Measurements from ENCODE around the gene ANO1.

DNA sequence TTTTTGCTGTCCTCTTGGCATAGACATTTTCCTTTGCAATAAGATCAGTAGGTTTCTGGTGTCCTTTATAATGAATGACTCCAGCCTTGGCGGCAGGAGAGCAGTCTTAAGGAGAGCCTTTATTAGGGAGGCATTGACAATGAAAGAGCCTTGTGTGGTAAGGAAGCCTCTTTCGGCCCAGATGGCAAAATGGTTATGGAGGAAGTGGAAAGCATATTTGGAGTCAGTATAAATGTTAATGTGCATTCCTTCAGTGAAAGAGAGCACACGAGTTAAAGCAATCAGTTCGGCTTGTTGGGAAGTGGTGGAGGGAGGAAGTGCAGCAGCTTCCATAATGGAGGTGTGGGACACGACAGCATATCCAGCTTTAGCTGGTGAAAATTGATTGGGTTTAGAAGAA is 18.1 kb upstream of the ANO1 start:
- TF ChIP-seq JUND (IDR thresholded peaks at IDR 0.05) (no peak), REST (IDR thresholded peaks at IDR 0.05; ENCODE audit: low read depth, low read length) (no peak), EP300 (IDR thresholded peaks at IDR 0.05; ENCODE audit: borderline replicate concordance in 1 of 2, low read depth in 1 of 2, low read length in 1 of 2) (no peak), SMC3 (IDR thresholded peaks at IDR 0.05; ENCODE audit: low read depth, low read length) (no peak), GABPA (IDR thresholded peaks at IDR 0.05; ENCODE audit: low read depth) (no peak), FOXJ3 (CRISPR knock-in tag; IDR thresholded peaks at IDR 0.05) (no peak), POLR2AphosphoS5 (IDR thresholded peaks at IDR 0.05; ENCODE audit: low read depth, low read length) (no peak), RAD21 (IDR thresholded peaks at IDR 0.05; ENCODE audit: low read length) (no peak), TAF1 (IDR thresholded peaks at IDR 0.05; ENCODE audit: borderline replicate concordance, low read depth, low read length) (no peak), TEAD4 (IDR thresholded peaks at IDR 0.05; ENCODE audit: borderline replicate concordance, insufficient read depth) (no peak), EZH2phosphoT487 (IDR thresholded peaks at IDR 0.05; ENCODE audit: borderline replicate concordance, low read depth) (no peak)
- TF ChIP-seq, protein P1, sequence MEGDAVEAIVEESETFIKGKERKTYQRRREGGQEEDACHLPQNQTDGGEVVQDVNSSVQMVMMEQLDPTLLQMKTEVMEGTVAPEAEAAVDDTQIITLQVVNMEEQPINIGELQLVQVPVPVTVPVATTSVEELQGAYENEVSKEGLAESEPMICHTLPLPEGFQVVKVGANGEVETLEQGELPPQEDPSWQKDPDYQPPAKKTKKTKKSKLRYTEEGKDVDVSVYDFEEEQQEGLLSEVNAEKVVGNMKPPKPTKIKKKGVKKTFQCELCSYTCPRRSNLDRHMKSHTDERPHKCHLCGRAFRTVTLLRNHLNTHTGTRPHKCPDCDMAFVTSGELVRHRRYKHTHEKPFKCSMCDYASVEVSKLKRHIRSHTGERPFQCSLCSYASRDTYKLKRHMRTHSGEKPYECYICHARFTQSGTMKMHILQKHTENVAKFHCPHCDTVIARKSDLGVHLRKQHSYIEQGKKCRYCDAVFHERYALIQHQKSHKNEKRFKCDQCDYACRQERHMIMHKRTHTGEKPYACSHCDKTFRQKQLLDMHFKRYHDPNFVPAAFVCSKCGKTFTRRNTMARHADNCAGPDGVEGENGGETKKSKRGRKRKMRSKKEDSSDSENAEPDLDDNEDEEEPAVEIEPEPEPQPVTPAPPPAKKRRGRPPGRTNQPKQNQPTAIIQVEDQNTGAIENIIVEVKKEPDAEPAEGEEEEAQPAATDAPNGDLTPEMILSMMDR (IDR thresholded peaks at IDR 0.05): no peak
- TF ChIP-seq, protein P2, sequence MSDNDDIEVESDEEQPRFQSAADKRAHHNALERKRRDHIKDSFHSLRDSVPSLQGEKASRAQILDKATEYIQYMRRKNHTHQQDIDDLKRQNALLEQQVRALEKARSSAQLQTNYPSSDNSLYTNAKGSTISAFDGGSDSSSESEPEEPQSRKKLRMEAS (IDR thresholded peaks at IDR 0.05; ENCODE audit: low read depth): no peak
